GM12878 (cell line): Measurements from ENCODE around the gene POLA2. TPM values are rescaled to one million over a fixed set of nuclear protein-coding genes. Genes with fewer than 3 reads are reported as not detected.
A peak's percentile ranks its signal among the peaks of the same experiment; 100 is the strongest.

Experiments used
- CEBPB ChIP-seq, 2 experiments: fragments of 150-350 bp in 1 of 2; IDR thresholded peaks; 2 replicates each; pipeline ENCODE4 v1.6.1; 2012 to 2014; ENCODE audit warnings: low read depth in 2 of 2, low read length in 2 of 2, borderline replicate concordance in 1 of 2, inconsistent platforms in 1 of 2
- CHD4 ChIP-seq: fragments of 200-600 bp; sonication (generic); IDR thresholded peaks from 2 replicates; pipeline ENCODE4 v1.6.1; 2016; ENCODE audit warnings: mild to moderate bottlenecking
- E2F4 ChIP-seq: IDR thresholded peaks from 2 replicates; pipeline ENCODE4 v1.6.1; 2012; ENCODE audit warnings: low read depth, low read length, improper control_type of control experiment
- E2F8 ChIP-seq: fragments of 450-650 bp; IDR thresholded peaks from 2 replicates; pipeline ENCODE4 v1.6.1; 2018; ENCODE audit warnings: mild to moderate bottlenecking, low read depth, moderate library complexity; ENCODE audit not compliant: partially characterized antibody
- ELK1 ChIP-seq: IDR thresholded peaks from 2 replicates; pipeline ENCODE4 v1.6.1; 2012; ENCODE audit warnings: low read depth, low read length, improper control_type of control experiment
- ESRRA ChIP-seq: IDR thresholded peaks from 2 replicates; pipeline ENCODE4 v1.6.1; 2012; ENCODE audit warnings: mild to moderate bottlenecking, low read length, improper control_type of control experiment
- FOXK2 ChIP-seq: fragments of 450-650 bp; IDR thresholded peaks from 2 replicates; pipeline ENCODE4 v1.6.1; 2017; ENCODE audit warnings: mild to moderate bottlenecking, moderate library complexity
- FOXM1 ChIP-seq: IDR thresholded peaks from 2 replicates; pipeline ENCODE4 v1.6.1; 2012; ENCODE audit warnings: low read depth, mild to moderate bottlenecking, inconsistent platforms, low read length, moderate library complexity
- IKZF2 ChIP-seq, 2 experiments: fragments of 450-650 bp; IDR thresholded peaks; 2 replicates each; pipeline ENCODE4 v1.6.1; 2017; ENCODE audit warnings: mild to moderate bottlenecking in 2 of 2, moderate library complexity in 2 of 2
- IRF4 ChIP-seq: IDR thresholded peaks from 2 replicates; pipeline ENCODE4 v1.6.1; 2011; ENCODE audit warnings: low read depth, low read length
- IRF5 ChIP-seq: fragments of 450-650 bp; IDR thresholded peaks from 2 replicates; pipeline ENCODE4 v1.6.1; 2017; ENCODE audit warnings: borderline replicate concordance
- MTA2 ChIP-seq: fragments of 450-650 bp; IDR thresholded peaks from 2 replicates; pipeline ENCODE4 v1.6.1; 2016; ENCODE audit warnings: low read depth, mild to moderate bottlenecking, moderate library complexity
- MYC ChIP-seq: IDR thresholded peaks from 2 replicates; pipeline ENCODE4 v1.6.1; 2011; ENCODE audit warnings: mild to moderate bottlenecking, low read length, moderate library complexity, inconsistent platforms; ENCODE audit not compliant: insufficient read depth, insufficient replicate concordance, insufficient read length, severe bottlenecking
- NFIC ChIP-seq: IDR thresholded peaks from 2 replicates; pipeline ENCODE4 v1.6.1; 2012; ENCODE audit warnings: low read depth, mild to moderate bottlenecking, inconsistent platforms, low read length, moderate library complexity
- NR2F1 ChIP-seq: fragments of 450-650 bp; conservative IDR thresholded peaks from 2 replicates; pipeline ENCODE4 v1.6.1; 2017; ENCODE audit warnings: mild to moderate bottlenecking
- RBBP5 ChIP-seq: fragments of 200-600 bp; sonication (generic); conservative IDR thresholded peaks from 2 replicates; pipeline ENCODE4 v1.6.1; 2016
- RELA ChIP-seq: fragments of 450-650 bp; IDR thresholded peaks from 2 replicates; pipeline ENCODE4 v1.8.0; 2014; ENCODE audit warnings: borderline replicate concordance; ENCODE audit not compliant: partially characterized antibody
- REST ChIP-seq: IDR thresholded peaks from 2 replicates; pipeline ENCODE4 v1.6.1; 2012; ENCODE audit warnings: mild to moderate bottlenecking, low read depth, low read length
- SMC3 ChIP-seq: IDR thresholded peaks from 2 replicates; pipeline ENCODE4 v1.6.1; 2011; ENCODE audit warnings: low read length, improper control_type of control experiment, borderline replicate concordance
- TCF7 ChIP-seq: IDR thresholded peaks from 2 replicates; pipeline ENCODE4 v1.6.1; 2014; ENCODE audit warnings: antibody characterized with exemption, borderline replicate concordance
- ZNF207 ChIP-seq: fragments of 450-650 bp; IDR thresholded peaks from 2 replicates; pipeline ENCODE4 v1.6.1; 2014; ENCODE audit warnings: antibody characterized with exemption, mild to moderate bottlenecking, borderline replicate concordance
- ZSCAN29 ChIP-seq: fragments of 450-650 bp; IDR thresholded peaks from 2 replicates; pipeline ENCODE4 v1.6.1; 2017; ENCODE audit warnings: mild to moderate bottlenecking, moderate library complexity
- polyA plus RNA-seq, 11 experiments: library from polyadenylated mRNA; depleted of rRNA in 4 of 11; unstranded in 6 of 11; stranded (reverse) in 5 of 11; fragments of >200 nt; fragmentation: Nextera tagmentation in 4 of 11; fragmentation: Illumina TruSeq in 1 of 11; extraction: Ambion mirVana in 4 of 11; extraction: Trizol in 1 of 11; gene quantifications; 1 replicate in 1 of 11; 2 replicates in 10 of 11; pipeline versions ENCODE4 v1.2.1 to v1.2.3, GENCODE V29; 2011 to 2016; ENCODE audit warnings: inconsistent platforms in 2 of 11, missing spikeins in 2 of 11, low read depth in 1 of 11
- total RNA-seq, 4 experiments: library from RNA; depleted of rRNA in 3 of 4; stranded (reverse); fragments of >200 nt in 3 of 4; fragmentation: Illumina TruSeq in 1 of 4; extraction: Trizol in 1 of 4; gene quantifications; 2 replicates each; pipeline versions ENCODE4 v1.2.1 to v1.2.3, GENCODE V29; 2013 to 2021

POLA2 gene
- total and polyA plus RNA-seq, 10 of the 15 experiments (the other 5 are each of a cell fraction or from before 2014, with no cell fraction given) = 4.2 to 121 (median 56.2) TPM

GRCh38 chr11:65329944-65330403 is 68.2 kb downstream of the POLA2 start (continued):
- no peak for TF ChIP-seq E2F4
- no peak for TF ChIP-seq CEBPB (IDR thresholded peaks at IDR 0.05; ENCODE audit: borderline replicate concordance in 1 of 2, low read depth in 2 of 2, low read length in 2 of 2)
- TF ChIP-seq IRF4 = no peak
- no peak for TF ChIP-seq E2F8
- no peak for TF ChIP-seq RBBP5
- peak in 1 of 2 experiments; percentile 20; a peak in 1 of 4 replicates for TF ChIP-seq IKZF2 (IDR thresholded peaks at IDR 0.05)
- no peak for TF ChIP-seq ZNF207
- TF ChIP-seq MYC = no peak
- peak; percentile 25; the same call in 1 of the 2 replicates for TF ChIP-seq MTA2
- TF ChIP-seq CHD4 = no peak
- TF ChIP-seq FOXK2 = no peak
- TF ChIP-seq FOXM1 = 0 out of 2 replicates have a peak, but pooled peaks have one; percentile 10
- peak; percentile 68; the same call in 1 of the 2 replicates for TF ChIP-seq SMC3
- no peak for TF ChIP-seq IRF5
- TF ChIP-seq NFIC = no peak
- no peak for TF ChIP-seq ELK1
- TF ChIP-seq ESRRA = no peak
- no peak for TF ChIP-seq ZSCAN29
- no peak for TF ChIP-seq NR2F1
- TF ChIP-seq RELA = no peak
- no peak for TF ChIP-seq TCF7
- no peak for TF ChIP-seq REST
